HG02763 (cell line): ENCODE data around the gene MGAT5.
"Not testable (repeated sequence)": the region's sequence is repeated elsewhere in the genome, so short reads cannot be mapped to it uniquely, and the experiment has no call there.

Experiments
- ATAC-seq: cut with Tn5 transposase; IDR thresholded peaks from one replicate; pipeline ENCODE4 v1.9.1; 2021; ENCODE audit warnings: mild to moderate bottlenecking, moderate library complexity; ENCODE audit not compliant: unreplicated experiment

The MGAT5 gene

GRCh38 chr2:134458950-134459349, 205.1 kb downstream of the MGAT5 start:
- ATAC-seq: no peak

GRCh38 chr2:134459706-134460406, 206.0 kb downstream of the MGAT5 start:
- no peak for ATAC-seq

- ATAC-seq: peak; percentile 75
Measured at GRCh38 chr2:134460583-134460998, 206.7 kb downstream of the MGAT5 start.

- ATAC-seq: no peak
Measured at GRCh38 chr2:134461511-134461910, 207.6 kb downstream of the MGAT5 start.

GRCh38 chr2:134462275-134462674, 208.4 kb downstream of the MGAT5 start:
- ATAC-seq: no peak

GRCh38 chr2:134462791-134463698, 209.2 kb downstream of the MGAT5 start:
- ATAC-seq: no peak

GRCh38 chr2:134463699-134464022, 209.8 kb downstream of the MGAT5 start:
- no peak for ATAC-seq

GRCh38 chr2:134465228-134466105, 211.6 kb downstream of the MGAT5 start:
- no peak for ATAC-seq

- no peak for ATAC-seq
Measured at GRCh38 chr2:134466141-134466540, 212.3 kb downstream of the MGAT5 start.

- no peak for ATAC-seq
Measured at GRCh38 chr2:134468164-134468563, 214.3 kb downstream of the MGAT5 start.

GRCh38 chr2:134468776-134469175, 214.9 kb downstream of the MGAT5 start:
- no peak for ATAC-seq

GRCh38 chr2:134469516-134470115, 215.7 kb downstream of the MGAT5 start:
- ATAC-seq: no peak

GRCh38 chr2:134470561-134471168, 216.8 kb downstream of the MGAT5 start:
- ATAC-seq: no peak

GRCh38 chr2:134476982-134477381, 223.1 kb downstream of the MGAT5 start:
- not testable (repeated sequence) for ATAC-seq

- ATAC-seq: no peak
Measured at GRCh38 chr2:134479696-134480330, 225.9 kb downstream of the MGAT5 start.

- ATAC-seq: no peak
Measured at GRCh38 chr2:134482131-134482723, 228.4 kb downstream of the MGAT5 start.

- no peak for ATAC-seq
Measured at GRCh38 chr2:134482766-134483340, 229.0 kb downstream of the MGAT5 start.

- ATAC-seq: no peak
Measured at GRCh38 chr2:134489732-134490384, 236.0 kb downstream of the MGAT5 start.

GRCh38 chr2:134490559-134490958, 236.7 kb downstream of the MGAT5 start:
- no peak for ATAC-seq
